OCI-LY1 (cell line): ENCODE data around the gene SCIN.

Experiments used
- EZH2 ChIP-seq: fragments of 200-600 bp; sonication (generic), shearing (Covaris generic); IDR thresholded peaks from 2 replicates; pipeline ENCODE4 v1.8.0; 2017; ENCODE audit warnings: borderline replicate concordance, mixed run types, mild to moderate bottlenecking, antibody characterized with exemption, low read length, moderate library complexity, mixed read lengths
- TF ChIP-seq, protein P1 (sequence below): fragments of 200-600 bp; sonication (generic), shearing (Covaris generic); IDR thresholded peaks from 2 replicates; pipeline ENCODE4 v1.5.1; 2017; ENCODE audit warnings: mild to moderate bottlenecking, antibody characterized with exemption, low read length, moderate library complexity, mixed read lengths

DNA sequence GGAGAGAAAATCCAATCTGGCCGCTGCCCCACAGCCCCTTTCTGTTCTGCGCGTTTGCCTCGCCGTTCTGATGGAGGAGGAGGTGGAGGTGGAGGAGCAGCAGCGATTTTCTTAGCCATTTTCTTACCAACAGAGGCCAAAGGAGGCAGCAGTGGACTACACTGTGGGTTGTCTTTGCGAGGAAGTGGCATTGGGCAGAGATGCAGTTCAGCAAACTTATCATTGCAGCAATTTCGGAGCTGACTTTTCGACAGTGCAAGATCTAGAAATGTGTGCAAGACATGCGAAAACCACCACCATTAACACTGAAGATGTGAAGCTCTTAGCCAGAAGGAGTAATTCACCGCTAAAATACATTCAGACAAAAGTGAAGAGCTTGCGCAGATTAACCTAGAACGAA, 115.0 kb downstream of the SCIN start:
- TF ChIP-seq, protein P1, sequence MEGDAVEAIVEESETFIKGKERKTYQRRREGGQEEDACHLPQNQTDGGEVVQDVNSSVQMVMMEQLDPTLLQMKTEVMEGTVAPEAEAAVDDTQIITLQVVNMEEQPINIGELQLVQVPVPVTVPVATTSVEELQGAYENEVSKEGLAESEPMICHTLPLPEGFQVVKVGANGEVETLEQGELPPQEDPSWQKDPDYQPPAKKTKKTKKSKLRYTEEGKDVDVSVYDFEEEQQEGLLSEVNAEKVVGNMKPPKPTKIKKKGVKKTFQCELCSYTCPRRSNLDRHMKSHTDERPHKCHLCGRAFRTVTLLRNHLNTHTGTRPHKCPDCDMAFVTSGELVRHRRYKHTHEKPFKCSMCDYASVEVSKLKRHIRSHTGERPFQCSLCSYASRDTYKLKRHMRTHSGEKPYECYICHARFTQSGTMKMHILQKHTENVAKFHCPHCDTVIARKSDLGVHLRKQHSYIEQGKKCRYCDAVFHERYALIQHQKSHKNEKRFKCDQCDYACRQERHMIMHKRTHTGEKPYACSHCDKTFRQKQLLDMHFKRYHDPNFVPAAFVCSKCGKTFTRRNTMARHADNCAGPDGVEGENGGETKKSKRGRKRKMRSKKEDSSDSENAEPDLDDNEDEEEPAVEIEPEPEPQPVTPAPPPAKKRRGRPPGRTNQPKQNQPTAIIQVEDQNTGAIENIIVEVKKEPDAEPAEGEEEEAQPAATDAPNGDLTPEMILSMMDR, result no peak; the same call in 1 of the 2 replicates
- TF ChIP-seq EZH2, result no peak
